ENCODE results near the gene GNPTAB. TPM values are rescaled to one million over a fixed set of nuclear protein-coding genes. Genes with fewer than 3 reads are reported as not detected.

GNPTAB gene
- total RNA-seq, 2 donors from 2014 or later = 15.5 to 27.2 TPM

GRCh38 chr12:101720118-101720517, 110.6 kb downstream of the GNPTAB start:
- DNase-seq = no peak
- Histone ChIP-seq H3K27ac (no peak overlapping the region), H3K4me1 (no peaks in the 10 kb centered on the region), H3K36me3 (replicated peaks in 1 of 2; ENCODE audit: insufficient read depth in 1 of 2, low read depth in 2 of 2) (peaks cover 0 to 1% of the 10 kb centered on the region in 2 donors), H3K4me3 (no peak overlapping the region), H3K27me3 (no peaks in the 10 kb centered on the region), H3K9me3 (no peaks in the 10 kb centered on the region)
- intact Hi-C loops (cut with DNase I) = no loop called here
- TF ChIP-seq CTCF (IDR thresholded peaks at IDR 0.05) (no peak), POLR2A (IDR thresholded peaks at IDR 0.05) (no peak)
- no peak for ATAC-seq

- Histone ChIP-seq H3K27ac (no peak overlapping the region), H3K9me3 (no peaks in the 10 kb centered on the region), H3K27me3 (no peaks in the 10 kb centered on the region), H3K4me1 (no peaks in the 10 kb centered on the region), H3K36me3 (replicated peaks in 1 of 2; ENCODE audit: insufficient read depth in 1 of 2, low read depth in 2 of 2) (peaks cover 0 to 1% of the 10 kb centered on the region in 2 donors), H3K4me3 (no peak overlapping the region)
- TF ChIP-seq POLR2A (IDR thresholded peaks at IDR 0.05) = no peak
- TF ChIP-seq CTCF (IDR thresholded peaks at IDR 0.05) = no peak
- ATAC-seq (no peak), DNase-seq (no peak)
- intact Hi-C loops (cut with DNase I) = no loop called here
Observed at GRCh38 chr12:101719566-101719965, 111.2 kb downstream of the GNPTAB start.

- TF ChIP-seq CTCF (IDR thresholded peaks at IDR 0.05) (no peak), POLR2A (IDR thresholded peaks at IDR 0.05) (no peak)
- Histone ChIP-seq H3K27ac (no peak overlapping the region), H3K4me3 (no peak overlapping the region), H3K9me3 (no peaks in the 10 kb centered on the region), H3K4me1 (peaks cover 6% of the 10 kb centered on the region), H3K36me3 (replicated peaks in 1 of 2; ENCODE audit: insufficient read depth in 1 of 2, low read depth in 2 of 2) (no peaks in the 10 kb centered on the region), H3K27me3 (no peaks in the 10 kb centered on the region)
- 74 to 85% methylated on average over 3 of the region's 3 CpGs for WGBS, 2 donors
- no peak for DNase-seq
- intact Hi-C loops (cut with DNase I) = no loop called here
- ATAC-seq = no peak
Observed at GRCh38 chr12:101714877-101715444, 115.8 kb downstream of the GNPTAB start.

GRCh38 chr12:101713930-101714329, 116.8 kb downstream of the GNPTAB start:
- intact Hi-C loops (cut with DNase I) = no loop called here
- no peaks in the 10 kb centered on the region for H3K27me3 ChIP-seq
- TF ChIP-seq POLR2A (IDR thresholded peaks at IDR 0.05) (no peak), CTCF (IDR thresholded peaks at IDR 0.05) (no peak)
- H3K4me1 ChIP-seq = peaks cover 6% of the 10 kb centered on the region
- no peaks in the 10 kb centered on the region for H3K36me3 ChIP-seq (replicated peaks in 1 of 2; ENCODE audit: insufficient read depth in 1 of 2, low read depth in 2 of 2)
- no peak for ATAC-seq
- no peak overlapping the region for H3K27ac ChIP-seq
- 84 to 87% methylated on average over 2 of the region's 2 CpGs for WGBS, 2 donors
- DNase-seq = no peak
- H3K9me3 ChIP-seq = no peaks in the 10 kb centered on the region
- H3K4me3 ChIP-seq = no peak overlapping the region

GRCh38 chr12:101713059-101713682, 117.6 kb downstream of the GNPTAB start:
- no peaks in the 10 kb centered on the region for H3K27me3 ChIP-seq
- H3K27ac ChIP-seq = peak overlapping the region in 1 of 4 donors; percentile 36
- WGBS, 2 donors = 40 to 71% methylated on average over 5 of the region's 5 CpGs
- H3K9me3 ChIP-seq = no peaks in the 10 kb centered on the region
- H3K36me3 ChIP-seq (replicated peaks in 1 of 2; ENCODE audit: insufficient read depth in 1 of 2, low read depth in 2 of 2) = no peaks in the 10 kb centered on the region
- TF ChIP-seq POLR2A (IDR thresholded peaks at IDR 0.05) (no peak), CTCF (IDR thresholded peaks at IDR 0.05) (no peak)
- ATAC-seq = no peak
- intact Hi-C loops (cut with DNase I) = no loop called here
- H3K4me3 ChIP-seq = no peak overlapping the region
- H3K4me1 ChIP-seq = peaks cover 6% of the 10 kb centered on the region
- peak in 2 of 4 donors; percentile 25 to 27 for DNase-seq
